CD14-positive monocyte (primary cell): Measurements from ENCODE around the gene CCDC7. TPM values are rescaled to one million over a fixed set of nuclear protein-coding genes. Genes with fewer than 3 reads are reported as not detected.

ENCODE experiments used
- DNase-seq, 3 donors: peaks; one replicate each; pipeline ENCODE4 v3.0.0-alpha.2; 2011 to 2022
- H2AFZ ChIP-seq: 2 replicates; pipeline ENCODE4 v1.6.0; 2012; ENCODE audit warnings: mild to moderate bottlenecking, low read depth, low read length, inconsistent platforms; ENCODE audit not compliant: insufficient read depth, poor library complexity, severe bottlenecking
- H3K27ac ChIP-seq, 2 donors: 1 replicate in 1 of 2; 2 replicates in 1 of 2; pipeline ENCODE4 v1.5.1; 2012 to 2013; ENCODE audit warnings: low read length in 2 of 2, control low read depth in 1 of 2, inconsistent platforms in 1 of 2, low read depth in 1 of 2, mild to moderate bottlenecking in 1 of 2
- H3K27me3 ChIP-seq, 2 donors: one replicate each; pipeline versions ENCODE4 v1.6.0 to v1.6.1; 2011 to 2013; ENCODE audit warnings: low read length in 2 of 2; ENCODE audit not compliant: control insufficient read depth in 2 of 2, insufficient read depth in 2 of 2
- H3K36me3 ChIP-seq, 2 donors: replicated peaks in 1 of 2; 1 replicate in 1 of 2; 2 replicates in 1 of 2; pipeline versions ENCODE4 v1.5.1 to v1.6.1; 2012 to 2013; ENCODE audit warnings: low read length in 2 of 2, control low read depth in 1 of 2, inconsistent platforms in 1 of 2, mild to moderate bottlenecking in 1 of 2; ENCODE audit not compliant: insufficient read depth in 2 of 2, control insufficient read depth in 1 of 2
- H3K4me1 ChIP-seq, 2 donors: 1 replicate in 1 of 2; 2 replicates in 1 of 2; pipeline versions ENCODE4 v1.5.1 to v1.6.1; 2012 to 2013; ENCODE audit warnings: low read length in 2 of 2, control low read depth in 1 of 2, inconsistent platforms in 1 of 2, mild to moderate bottlenecking in 1 of 2, moderate library complexity in 1 of 2; ENCODE audit not compliant: insufficient read depth in 2 of 2, control insufficient read depth in 1 of 2
- H3K4me2 ChIP-seq: replicated peaks from 2 replicates; pipeline ENCODE3; 2012; ENCODE audit warnings: low read length, moderate library complexity, mild to moderate bottlenecking; ENCODE audit not compliant: poor library complexity, severe bottlenecking; ENCODE audit errors: extremely low read depth
- H3K4me3 ChIP-seq, 3 experiments: fragments of 200-600 bp in 1 of 3; sonication (generic) in 1 of 3; replicated peaks in 1 of 3; 1 replicate in 2 of 3; 2 replicates in 1 of 3; pipeline ENCODE4 v1.5.1; 2011 to 2013; ENCODE audit warnings: low read length in 3 of 3, mild to moderate bottlenecking in 3 of 3, control low read depth in 2 of 3, low read depth in 2 of 3, inconsistent platforms in 1 of 3, moderate library complexity in 1 of 3
- H3K79me2 ChIP-seq: 2 replicates; pipeline ENCODE4 v1.6.0; 2012; ENCODE audit warnings: mild to moderate bottlenecking, control low read depth, inconsistent platforms, low read length, moderate library complexity; ENCODE audit not compliant: insufficient read depth
- H3K9ac ChIP-seq: 2 replicates; pipeline ENCODE4 v1.6.0; 2017; ENCODE audit warnings: low read length, mild to moderate bottlenecking; ENCODE audit not compliant: insufficient read depth, poor library complexity, severe bottlenecking
- H3K9me3 ChIP-seq, 2 donors: replicated peaks in 1 of 2; 1 replicate in 1 of 2; 2 replicates in 1 of 2; pipeline versions ENCODE4 v1.5.1 to v1.6.1; 2012 to 2013; ENCODE audit warnings: low read length in 2 of 2, control low read depth in 1 of 2; ENCODE audit not compliant: control insufficient read depth in 1 of 2, insufficient read depth in 1 of 2
- H4K20me1 ChIP-seq: 2 replicates; pipeline ENCODE4 v1.6.0; 2012; ENCODE audit warnings: mild to moderate bottlenecking, low read length, control low read depth, moderate library complexity; ENCODE audit not compliant: insufficient read depth
- H3K27ac Mint-ChIP-seq, 7 donors: one replicate each; pipeline ENCODE4 v1.8.0; 2020; ENCODE audit warnings: mild to moderate bottlenecking in 7 of 7, mixed read lengths in 7 of 7, moderate library complexity in 6 of 7, inconsistent platforms in 2 of 7
- H3K27me3 Mint-ChIP-seq, 3 donors: one replicate each; pipeline ENCODE4 v1.8.0; 2021 to 2022; ENCODE audit warnings: low read depth in 3 of 3, mild to moderate bottlenecking in 3 of 3, mixed read lengths in 3 of 3, moderate library complexity in 3 of 3, inconsistent platforms in 1 of 3
- H3K36me3 Mint-ChIP-seq, 2 donors: one replicate each; pipeline ENCODE4 v1.8.0; 2020; ENCODE audit warnings: mixed read lengths in 2 of 2, inconsistent platforms in 1 of 2, mild to moderate bottlenecking in 1 of 2
- H3K4me1 Mint-ChIP-seq: one replicate; pipeline ENCODE4 v1.8.0; 2020; ENCODE audit warnings: mild to moderate bottlenecking, mixed read lengths
- H3K4me3 Mint-ChIP-seq, 2 donors: one replicate each; pipeline ENCODE4 v1.8.0; 2020; ENCODE audit warnings: mild to moderate bottlenecking in 2 of 2, mixed read lengths in 2 of 2, moderate library complexity in 1 of 2
- H3K9me3 Mint-ChIP-seq, 7 donors: one replicate each; pipeline ENCODE4 v1.8.0; 2020 to 2022; ENCODE audit warnings: mixed read lengths in 7 of 7, mild to moderate bottlenecking in 6 of 7, moderate library complexity in 6 of 7, inconsistent platforms in 2 of 7
- WGBS: methylation state at CpG from one replicate; pipeline ENCODE4 v1.1.5; 2013; ENCODE audit warnings: missing lambda C conversion rate; ENCODE audit not compliant: insufficient coverage; 5-methylcytosine and 5-hydroxymethylcytosine counted together
- intact Hi-C, 2 donors: fragments of 100-400 bp; cut with micrococcal nuclease; formaldehyde crosslinking; loops; one replicate each; pipeline versions ENCODE4 v1.15.0 to v1.15.1; 2023
- polyA plus RNA-seq, 3 donors: library from polyadenylated mRNA; depleted of rRNA in 1 of 3; unstranded in 2 of 3; stranded (reverse) in 1 of 3; fragments of 300-500 nt in 2 of 3; fragments of >200 nt in 1 of 3; fragmentation: Illumina TruSeq in 2 of 3; gene quantifications; 1 replicate in 2 of 3; 2 replicates in 1 of 3; pipeline ENCODE4 v1.2.3, GENCODE V29; 2012 to 2021
- TF ChIP-seq, protein P1 (sequence below): fragments of 200-600 bp; IDR thresholded peaks from one replicate; pipeline ENCODE4 v1.8.0; 2022; ENCODE audit warnings: antibody characterized with exemption, mild to moderate bottlenecking

Gene CCDC7
- polyA plus RNA-seq, 3 donors, result 1.3 to 2.3 (median 2.0) TPM

DNA sequence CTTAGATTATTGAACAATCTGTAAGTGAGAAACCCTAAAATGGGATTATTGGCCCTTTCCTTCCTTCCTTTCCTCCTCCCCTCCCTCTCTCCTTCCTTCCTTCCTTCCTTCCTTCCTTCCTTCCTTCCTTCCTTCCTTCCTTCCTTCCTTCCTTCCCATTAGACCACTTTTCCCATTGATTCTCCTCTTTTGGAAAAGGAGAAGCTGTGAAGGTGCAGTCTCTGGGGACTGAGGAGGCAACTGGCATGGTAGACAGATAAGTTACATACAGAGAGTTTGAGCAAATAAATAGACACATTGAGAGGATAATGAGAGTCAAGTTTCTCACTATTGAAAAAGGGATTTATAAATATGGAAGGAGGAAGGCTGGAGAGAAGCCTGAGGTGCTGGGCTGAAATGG lies 45.0 kb upstream of the CCDC7 start:
- no peaks in the 10 kb centered on the region for H3K4me1 ChIP-seq
- no peak overlapping the region for H3K27ac ChIP-seq
- no peaks in the 10 kb centered on the region for H3K79me2 ChIP-seq
- TF ChIP-seq, protein P1, sequence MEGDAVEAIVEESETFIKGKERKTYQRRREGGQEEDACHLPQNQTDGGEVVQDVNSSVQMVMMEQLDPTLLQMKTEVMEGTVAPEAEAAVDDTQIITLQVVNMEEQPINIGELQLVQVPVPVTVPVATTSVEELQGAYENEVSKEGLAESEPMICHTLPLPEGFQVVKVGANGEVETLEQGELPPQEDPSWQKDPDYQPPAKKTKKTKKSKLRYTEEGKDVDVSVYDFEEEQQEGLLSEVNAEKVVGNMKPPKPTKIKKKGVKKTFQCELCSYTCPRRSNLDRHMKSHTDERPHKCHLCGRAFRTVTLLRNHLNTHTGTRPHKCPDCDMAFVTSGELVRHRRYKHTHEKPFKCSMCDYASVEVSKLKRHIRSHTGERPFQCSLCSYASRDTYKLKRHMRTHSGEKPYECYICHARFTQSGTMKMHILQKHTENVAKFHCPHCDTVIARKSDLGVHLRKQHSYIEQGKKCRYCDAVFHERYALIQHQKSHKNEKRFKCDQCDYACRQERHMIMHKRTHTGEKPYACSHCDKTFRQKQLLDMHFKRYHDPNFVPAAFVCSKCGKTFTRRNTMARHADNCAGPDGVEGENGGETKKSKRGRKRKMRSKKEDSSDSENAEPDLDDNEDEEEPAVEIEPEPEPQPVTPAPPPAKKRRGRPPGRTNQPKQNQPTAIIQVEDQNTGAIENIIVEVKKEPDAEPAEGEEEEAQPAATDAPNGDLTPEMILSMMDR, result no peak
- no peaks in the 10 kb centered on the region for H3K36me3 Mint-ChIP-seq
- no peaks in the 10 kb centered on the region for H3K4me1 Mint-ChIP-seq
- H4K20me1 ChIP-seq, result no peaks in the 10 kb centered on the region
- H3K27me3 Mint-ChIP-seq, result peaks cover 0 to 5% (median 3%) of the 10 kb centered on the region in 3 donors
- intact Hi-C loops, result no loop called here
- H3K9ac ChIP-seq, result no peak overlapping the region
- H3K9me3 Mint-ChIP-seq, result peaks cover 3 to 12% (median 5%) of the 10 kb centered on the region in 7 donors
- no peak overlapping the region for H2AFZ ChIP-seq
- H3K27ac Mint-ChIP-seq, result peak overlapping the region in 1 of 7 donors; percentile 11
- peaks cover 0 to 5% of the 10 kb centered on the region in 2 donors for H3K9me3 ChIP-seq
- no peak overlapping the region for H3K4me3 ChIP-seq
- no peaks in the 10 kb centered on the region for H3K27me3 ChIP-seq
- H3K36me3 ChIP-seq, result no peaks in the 10 kb centered on the region
- no peak for DNase-seq
- no peak overlapping the region for H3K4me2 ChIP-seq
- H3K4me3 Mint-ChIP-seq, result no peak overlapping the region

- Mint-ChIP-seq H3K4me3 (no peak overlapping the region), H3K27me3 (peaks cover 0 to 2% (median 2%) of the 10 kb centered on the region in 3 donors), H3K27ac (no peak overlapping the region), H3K9me3 (peaks cover 5 to 15% (median 6%) of the 10 kb centered on the region in 7 donors), H3K36me3 (no peaks in the 10 kb centered on the region), H3K4me1 (no peaks in the 10 kb centered on the region)
- no peak overlapping the region for H2AFZ ChIP-seq
- peaks cover 0 to 6% of the 10 kb centered on the region in 2 donors for H3K9me3 ChIP-seq
- intact Hi-C loops, result no loop called here
- H3K27me3 ChIP-seq, result no peaks in the 10 kb centered on the region
- no peak overlapping the region for H3K4me2 ChIP-seq
- no peaks in the 10 kb centered on the region for H3K36me3 ChIP-seq
- H3K9ac ChIP-seq, result no peak overlapping the region
- no peaks in the 10 kb centered on the region for H4K20me1 ChIP-seq
- TF ChIP-seq, protein P1, result no peak
- no peaks in the 10 kb centered on the region for H3K79me2 ChIP-seq
- WGBS, result no CpG with 5 or more reads among the region's 4 CpGs
- DNase-seq, result no peak
- no peaks in the 10 kb centered on the region for H3K4me1 ChIP-seq
- H3K4me3 ChIP-seq, result no peak overlapping the region
- no peak overlapping the region for H3K27ac ChIP-seq
Observed at GRCh38 chr10:32402499-32402898, 43.4 kb upstream of the CCDC7 start.
